HFFc6 (cell line): ENCODE results near the gene TMEM239. TPM values are rescaled to one million over a fixed set of nuclear protein-coding genes. Genes with fewer than 3 reads are reported as not detected.

Experiments used
- DNase-seq: peaks from one replicate; pipeline ENCODE4 v3.0.0-alpha.2; 2018
- H3K27ac Mint-ChIP-seq: 2 replicates; pipeline ENCODE4 v1.8.0; 2020; ENCODE audit warnings: mild to moderate bottlenecking, mixed read lengths
- H3K27me3 Mint-ChIP-seq: 2 replicates; pipeline ENCODE4 v1.8.0; 2021; ENCODE audit warnings: mild to moderate bottlenecking, moderate library complexity, mixed read lengths; ENCODE audit not compliant: insufficient read depth
- H3K36me3 Mint-ChIP-seq: 2 replicates; pipeline ENCODE4 v1.8.0; 2021; ENCODE audit warnings: low read depth, mixed read lengths
- H3K4me1 Mint-ChIP-seq: 2 replicates; pipeline ENCODE4 v1.8.0; 2020; ENCODE audit warnings: low read depth, mixed read lengths
- H3K4me3 Mint-ChIP-seq: 2 replicates; pipeline ENCODE4 v1.8.0; 2020; ENCODE audit warnings: mild to moderate bottlenecking, moderate library complexity, mixed read lengths
- H3K9me3 Mint-ChIP-seq: 2 replicates; pipeline ENCODE4 v1.8.0; 2020; ENCODE audit warnings: mild to moderate bottlenecking, mixed read lengths
- total RNA-seq, 6 experiments: library from RNA; stranded (reverse); fragmentation: NEBNext Ultra II Directional; extraction: Animal tissue kit (Norgen Biotek cat#: 25700); gene quantifications; 2 replicates in 1 of 6; 3 replicates in 5 of 6; pipeline ENCODE4 v1.2.3, GENCODE V29; 2021
- TF ChIP-seq, protein P1 (sequence below): fragments of 200-600 bp; sonication (generic); IDR thresholded peaks from 2 replicates; pipeline ENCODE4 v1.5.0; 2021; ENCODE audit warnings: antibody characterized with exemption, mild to moderate bottlenecking

The TMEM239 gene
- total RNA-seq, 6 experiments from 2014 or later: not detected

DNA sequence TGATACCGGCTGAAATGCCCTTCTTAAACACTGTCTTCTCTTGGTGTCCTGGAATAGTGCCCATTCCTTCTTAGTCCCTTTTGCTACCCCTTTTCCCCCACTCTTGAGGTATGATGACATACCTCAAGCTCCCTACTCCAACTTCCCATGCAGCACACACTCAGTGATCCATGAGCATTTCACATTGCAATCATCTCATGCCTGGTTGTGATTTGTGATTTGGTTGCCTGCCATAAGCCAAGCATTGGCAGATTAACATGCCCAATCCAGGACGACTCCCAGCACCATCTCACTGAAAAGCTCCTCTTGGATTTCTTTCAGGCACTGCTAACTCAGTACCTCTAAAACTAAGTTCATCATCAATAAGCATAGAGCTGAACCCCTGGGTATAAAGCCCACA is 42.4 kb downstream of the TMEM239 start:
- TF ChIP-seq, protein P1, sequence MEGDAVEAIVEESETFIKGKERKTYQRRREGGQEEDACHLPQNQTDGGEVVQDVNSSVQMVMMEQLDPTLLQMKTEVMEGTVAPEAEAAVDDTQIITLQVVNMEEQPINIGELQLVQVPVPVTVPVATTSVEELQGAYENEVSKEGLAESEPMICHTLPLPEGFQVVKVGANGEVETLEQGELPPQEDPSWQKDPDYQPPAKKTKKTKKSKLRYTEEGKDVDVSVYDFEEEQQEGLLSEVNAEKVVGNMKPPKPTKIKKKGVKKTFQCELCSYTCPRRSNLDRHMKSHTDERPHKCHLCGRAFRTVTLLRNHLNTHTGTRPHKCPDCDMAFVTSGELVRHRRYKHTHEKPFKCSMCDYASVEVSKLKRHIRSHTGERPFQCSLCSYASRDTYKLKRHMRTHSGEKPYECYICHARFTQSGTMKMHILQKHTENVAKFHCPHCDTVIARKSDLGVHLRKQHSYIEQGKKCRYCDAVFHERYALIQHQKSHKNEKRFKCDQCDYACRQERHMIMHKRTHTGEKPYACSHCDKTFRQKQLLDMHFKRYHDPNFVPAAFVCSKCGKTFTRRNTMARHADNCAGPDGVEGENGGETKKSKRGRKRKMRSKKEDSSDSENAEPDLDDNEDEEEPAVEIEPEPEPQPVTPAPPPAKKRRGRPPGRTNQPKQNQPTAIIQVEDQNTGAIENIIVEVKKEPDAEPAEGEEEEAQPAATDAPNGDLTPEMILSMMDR: no peak
- no peak for DNase-seq
- Mint-ChIP-seq H3K9me3 (no peaks in the 10 kb centered on the region), H3K4me1 (peaks cover 16% of the 10 kb centered on the region), H3K27me3 (peaks cover 5% of the 10 kb centered on the region; the same call in 1 of the 2 replicates), H3K27ac (peak overlapping the region; percentile 74; the same call in 1 of the 2 replicates), H3K4me3 (no peak overlapping the region), H3K36me3 (0 out of 2 replicates have a peak, but pooled peaks cover 6% of the 10 kb centered on the region)

DNA sequence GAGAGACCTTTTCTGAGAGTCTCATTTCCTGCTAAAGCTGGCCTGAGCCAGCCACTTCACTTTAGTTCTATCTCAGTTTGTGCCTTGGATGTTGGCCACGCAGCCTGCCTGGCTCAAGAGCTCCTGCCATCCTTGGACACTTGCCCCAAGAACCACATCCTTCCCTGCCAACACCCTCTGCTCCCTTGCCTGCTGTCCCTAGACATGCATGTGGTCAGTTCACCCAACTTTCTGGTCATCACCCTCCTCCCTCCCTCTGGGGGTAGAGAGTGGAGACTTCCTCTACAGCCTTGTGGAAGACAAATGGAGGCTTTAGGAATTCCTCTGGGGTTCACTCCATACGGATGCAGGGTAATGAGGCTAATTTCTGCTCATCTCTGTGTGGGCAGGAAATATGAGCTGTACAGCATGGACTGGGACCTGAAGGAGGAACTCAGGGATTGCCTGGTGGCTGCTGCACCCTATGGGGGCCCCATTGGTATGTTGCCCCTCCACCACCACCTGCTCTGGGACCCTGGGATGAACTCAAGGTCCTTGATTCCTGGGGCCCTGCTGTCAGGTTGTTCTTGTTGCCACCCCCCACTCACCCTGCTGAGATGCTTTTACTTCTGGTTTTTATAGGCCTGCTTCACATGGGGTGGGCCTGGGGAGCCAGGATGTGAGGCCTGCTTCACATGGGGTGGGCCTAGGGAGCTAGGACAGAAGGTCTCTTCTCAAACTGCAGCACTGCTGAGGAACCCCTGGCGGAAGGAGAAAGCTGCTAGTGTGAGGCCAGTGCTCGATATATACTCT is 43.4 kb downstream of the TMEM239 start:
- Mint-ChIP-seq H3K4me1 (peaks cover 16% of the 10 kb centered on the region), H3K9me3 (no peaks in the 10 kb centered on the region)
- DNase-seq: peak; percentile 41

DNA sequence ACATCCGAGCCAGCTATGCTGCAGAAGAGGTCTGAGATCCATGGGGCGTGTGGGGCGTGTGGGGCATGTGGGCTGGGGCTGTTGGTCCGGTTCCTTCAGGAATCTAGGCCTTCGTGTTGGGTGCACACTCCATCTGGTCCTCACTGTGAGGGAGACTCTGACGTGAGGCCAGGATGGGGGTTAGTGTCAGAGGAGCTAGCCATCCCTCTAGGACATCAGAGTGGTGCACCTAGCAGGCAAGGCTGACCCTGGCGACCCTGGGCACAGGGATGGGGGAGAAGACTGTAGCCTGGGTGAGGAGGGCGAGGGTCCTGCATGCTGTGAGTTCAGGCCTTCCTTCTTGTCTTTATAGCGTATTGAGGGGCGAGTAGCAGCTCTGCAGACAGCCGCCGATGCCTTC is 48.5 kb downstream of the TMEM239 start:
- 0 out of 2 replicates have a peak, but pooled peaks cover 6% of the 10 kb centered on the region for H3K36me3 Mint-ChIP-seq
- no peaks in the 10 kb centered on the region for H3K9me3 Mint-ChIP-seq
- no peak overlapping the region for H3K4me3 Mint-ChIP-seq
- H3K4me1 Mint-ChIP-seq: peaks cover 21% of the 10 kb centered on the region
- no peak for DNase-seq
- TF ChIP-seq, protein P1: no peak
- H3K27ac Mint-ChIP-seq: no peak overlapping the region
- peaks cover 5% of the 10 kb centered on the region; the same call in 1 of the 2 replicates for H3K27me3 Mint-ChIP-seq

More for the DNA sequence above, 43.4 kb downstream of the TMEM239 start:
- Mint-ChIP-seq H3K27me3 (peaks cover 5% of the 10 kb centered on the region; the same call in 1 of the 2 replicates), H3K4me3 (no peak overlapping the region), H3K27ac (peak overlapping the region; percentile 74), H3K36me3 (0 out of 2 replicates have a peak, but pooled peaks cover 6% of the 10 kb centered on the region)
- TF ChIP-seq, protein P1: no peak

DNA sequence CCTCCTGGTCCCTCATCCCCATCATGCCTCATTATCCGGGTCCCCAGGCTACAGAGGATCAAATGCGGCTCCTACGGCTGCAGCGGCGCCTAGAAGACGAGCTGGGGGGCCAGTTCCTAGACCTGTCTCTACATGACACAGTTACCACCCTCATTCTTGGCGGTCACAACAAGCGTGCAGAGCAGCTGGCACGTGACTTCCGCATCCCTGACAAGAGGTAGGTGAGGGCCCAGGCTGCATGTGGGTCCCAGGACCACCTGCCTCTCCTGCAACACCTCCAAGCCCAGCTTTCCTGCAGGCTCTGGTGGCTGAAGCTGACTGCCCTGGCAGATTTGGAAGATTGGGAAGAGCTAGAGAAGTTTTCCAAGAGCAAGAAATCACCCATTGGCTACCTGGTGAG is 48.9 kb downstream of the TMEM239 start:
- Mint-ChIP-seq H3K9me3 (no peaks in the 10 kb centered on the region), H3K27me3 (peaks cover 5% of the 10 kb centered on the region; the same call in 1 of the 2 replicates), H3K4me3 (no peak overlapping the region), H3K27ac (no peak overlapping the region), H3K4me1 (peaks cover 20% of the 10 kb centered on the region), H3K36me3 (0 out of 2 replicates have a peak, but pooled peaks cover 6% of the 10 kb centered on the region)
- no peak for DNase-seq
- TF ChIP-seq, protein P1: no peak

DNA sequence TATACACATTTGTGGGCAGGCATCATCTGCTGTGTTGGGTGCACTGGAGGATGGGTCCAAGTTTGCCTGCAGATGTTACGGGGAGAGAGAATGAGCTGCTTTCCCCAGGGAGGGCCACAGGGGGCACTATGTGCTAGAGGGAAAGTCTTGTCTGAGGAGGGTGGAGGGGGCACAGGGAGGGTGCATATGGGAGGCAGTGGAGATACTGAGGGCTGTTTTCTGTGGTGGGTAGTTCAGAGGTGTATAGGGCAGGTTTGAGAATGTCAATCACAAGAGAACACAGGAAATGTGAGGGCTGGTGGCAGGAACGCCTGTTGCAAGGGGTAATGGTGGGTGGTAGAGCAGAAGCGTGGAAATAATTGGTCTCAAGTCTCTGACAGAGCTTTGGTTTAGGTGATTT is 49.5 kb downstream of the TMEM239 start:
- no peaks in the 10 kb centered on the region for H3K9me3 Mint-ChIP-seq
- H3K4me3 Mint-ChIP-seq: no peak overlapping the region
- 0 out of 2 replicates have a peak, but pooled peaks cover 6% of the 10 kb centered on the region for H3K36me3 Mint-ChIP-seq
- DNase-seq: no peak
- TF ChIP-seq, protein P1: no peak
- no peak overlapping the region for H3K27ac Mint-ChIP-seq
- H3K27me3 Mint-ChIP-seq: peaks cover 5% of the 10 kb centered on the region; the same call in 1 of the 2 replicates
- H3K4me1 Mint-ChIP-seq: peaks cover 25% of the 10 kb centered on the region
